DMS 273 (cell line): Measurements from ENCODE around the gene APOBEC3G.

Experiments
- DNase-seq: peaks from one replicate; lab custom pipeline; 2025; ENCODE audit not compliant: unreplicated experiment; lab: John Stamatoyannopoulos, UW

APOBEC3G gene

GRCh38 chr22:39090426-39091064, 13.5 kb downstream of the APOBEC3G start:
- DNase-seq, result no peak

GRCh38 chr22:39091126-39092081, 14.3 kb downstream of the APOBEC3G start:
- no peak for DNase-seq

DNA sequence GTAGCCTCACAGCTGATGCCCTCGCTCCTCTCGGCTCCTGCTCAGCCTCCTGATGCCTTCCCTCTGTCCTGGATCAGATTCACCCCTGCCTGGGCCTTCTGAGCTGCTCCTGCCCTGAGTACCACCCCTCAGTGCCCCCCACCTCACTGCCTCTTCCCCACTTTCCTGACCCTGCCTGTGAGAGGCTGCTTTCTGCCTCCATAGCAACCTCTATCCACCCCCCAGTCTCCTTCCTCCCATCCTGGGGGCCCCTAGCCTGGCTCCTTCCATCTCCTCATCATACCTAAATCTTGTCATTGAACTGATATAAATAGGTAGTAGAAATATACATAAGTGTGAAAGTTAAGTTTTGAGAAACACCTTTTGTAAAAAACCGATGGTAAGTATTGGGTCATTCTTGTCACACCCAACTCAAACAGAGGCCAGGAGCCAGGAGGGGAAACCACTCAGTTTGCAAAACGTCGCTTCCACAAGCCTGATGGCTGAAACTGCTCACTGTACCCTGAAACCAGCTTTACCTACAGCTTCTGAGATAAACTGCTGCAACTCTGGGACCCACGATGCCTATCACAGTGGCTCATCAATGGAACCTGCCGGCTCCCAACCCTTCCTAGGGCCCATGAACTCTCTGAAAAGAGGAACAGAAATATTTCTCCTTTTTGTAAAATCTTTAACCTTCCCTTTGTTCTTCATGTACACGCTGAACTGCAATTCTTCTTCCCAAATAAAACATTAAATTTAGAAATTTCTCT, 15.2 kb downstream of the APOBEC3G start:
- DNase-seq, result no peak

- DNase-seq, result no peak
Observed at GRCh38 chr22:39094717-39095389, 17.8 kb downstream of the APOBEC3G start.

DNA sequence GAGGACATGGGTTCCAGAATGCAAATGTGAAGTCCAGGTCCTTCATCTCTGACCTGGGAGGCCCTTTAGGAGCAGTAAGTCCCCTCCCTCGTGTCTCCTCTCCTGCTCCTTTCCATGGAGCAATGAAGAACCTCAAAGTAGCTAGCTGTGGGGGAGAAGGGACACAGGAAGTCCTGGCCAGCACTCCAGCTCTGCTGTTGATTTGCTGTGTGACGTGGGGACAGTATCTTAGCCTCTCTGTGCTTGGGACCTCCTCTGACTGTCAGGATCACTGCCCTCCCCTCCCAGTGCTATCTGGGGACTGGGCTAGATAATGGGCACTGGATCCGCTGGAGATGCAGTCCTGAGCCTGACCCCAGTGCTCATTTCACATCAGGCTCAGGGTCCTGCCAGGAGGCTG, 18.9 kb downstream of the APOBEC3G start:
- no peak for DNase-seq

GRCh38 chr22:39097098-39098020, 20.3 kb downstream of the APOBEC3G start, which contains the start of gene APOBEC3H:
TSS of gene APOBEC3H (plus strand) at chr22:39097244. CDS start at chr22:39100279, 3,035 bp downstream.
- DNase-seq, result peak; percentile 11

GRCh38 chr22:39098026-39098425, 21.0 kb downstream of the APOBEC3G start:
- DNase-seq, result no peak

DNA sequence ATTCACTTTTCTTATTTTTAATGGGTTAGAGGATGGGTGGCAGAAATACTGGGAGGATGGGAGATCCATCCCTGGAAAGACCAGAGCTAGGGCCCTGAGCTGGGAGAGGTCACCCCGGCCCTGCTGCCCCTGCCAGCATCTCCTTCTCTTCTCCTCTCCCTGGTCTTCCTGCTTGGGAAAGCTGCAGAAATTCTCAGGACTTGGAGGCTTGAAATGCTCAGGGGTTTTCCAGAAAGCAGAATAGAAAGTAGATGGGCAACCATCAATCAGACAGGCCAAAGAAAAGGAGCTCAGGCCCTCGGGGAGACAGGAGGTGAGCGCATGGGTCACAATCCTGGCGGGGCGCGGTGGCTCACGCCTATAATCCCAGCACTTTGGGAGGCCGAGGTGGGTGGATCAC, 21.5 kb downstream of the APOBEC3G start:
- no peak for DNase-seq

DNA sequence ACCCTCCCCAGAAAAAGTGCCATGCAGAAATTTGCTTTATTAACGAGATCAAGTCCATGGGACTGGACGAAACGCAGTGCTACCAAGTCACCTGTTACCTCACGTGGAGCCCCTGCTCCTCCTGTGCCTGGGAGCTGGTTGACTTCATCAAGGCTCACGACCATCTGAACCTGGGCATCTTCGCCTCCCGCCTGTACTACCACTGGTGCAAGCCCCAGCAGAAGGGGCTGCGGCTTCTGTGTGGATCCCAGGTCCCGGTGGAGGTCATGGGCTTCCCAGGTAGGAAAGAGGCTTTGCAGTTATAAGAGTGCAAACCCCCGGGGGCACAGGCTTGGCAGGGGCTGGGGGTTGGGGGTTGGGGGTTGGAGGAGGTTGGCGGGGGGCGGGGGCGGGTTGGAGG, 24.2 kb downstream of the APOBEC3G start:
- DNase-seq, result no peak

- no peak for DNase-seq
Observed at GRCh38 chr22:39103431-39103830, 26.4 kb downstream of the APOBEC3G start.

- DNase-seq, result no peak
Observed at GRCh38 chr22:39106326-39106725, 29.3 kb downstream of the APOBEC3G start.

DNA sequence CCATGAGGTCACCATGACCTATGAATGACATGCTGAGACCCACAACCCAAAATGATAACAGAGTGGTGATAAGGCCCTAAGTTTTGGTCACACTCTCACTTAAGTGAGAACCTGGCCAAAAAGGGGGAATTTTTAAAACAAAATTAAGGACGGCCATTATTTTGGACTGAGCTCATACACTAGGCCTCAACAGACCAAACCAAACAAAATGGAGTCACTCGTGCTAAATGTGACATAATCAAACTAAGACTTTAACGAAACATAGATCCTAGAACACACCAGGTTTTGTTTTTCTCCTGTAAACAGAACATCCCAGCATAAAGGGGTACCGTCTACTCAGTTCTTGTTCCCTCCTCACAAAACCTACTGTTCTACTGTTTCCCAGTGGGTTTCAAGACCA, 31.4 kb downstream of the APOBEC3G start:
- no peak for DNase-seq

DNA sequence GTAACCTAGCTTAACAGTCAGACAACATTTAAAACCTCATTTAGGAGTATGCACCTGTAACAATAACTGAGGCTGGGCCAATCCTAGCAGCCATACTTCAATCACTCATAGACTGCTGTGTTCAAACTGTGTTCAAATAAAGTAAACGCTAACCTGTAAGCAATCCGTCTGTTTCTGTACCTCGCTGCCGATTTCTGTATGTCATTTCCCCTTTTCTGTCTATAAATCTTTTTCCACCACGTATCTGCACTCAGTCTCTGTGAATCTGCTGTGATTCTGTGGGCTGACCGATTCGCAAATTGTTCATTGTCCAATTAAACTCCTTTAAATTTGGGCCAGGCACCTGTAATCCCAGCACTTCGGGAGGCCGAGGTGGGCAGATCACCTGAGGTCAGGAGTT, 32.3 kb downstream of the APOBEC3G start:
- no peak for DNase-seq

GRCh38 chr22:39110631-39111561, 33.8 kb downstream of the APOBEC3G start:
- no peak for DNase-seq

DNA sequence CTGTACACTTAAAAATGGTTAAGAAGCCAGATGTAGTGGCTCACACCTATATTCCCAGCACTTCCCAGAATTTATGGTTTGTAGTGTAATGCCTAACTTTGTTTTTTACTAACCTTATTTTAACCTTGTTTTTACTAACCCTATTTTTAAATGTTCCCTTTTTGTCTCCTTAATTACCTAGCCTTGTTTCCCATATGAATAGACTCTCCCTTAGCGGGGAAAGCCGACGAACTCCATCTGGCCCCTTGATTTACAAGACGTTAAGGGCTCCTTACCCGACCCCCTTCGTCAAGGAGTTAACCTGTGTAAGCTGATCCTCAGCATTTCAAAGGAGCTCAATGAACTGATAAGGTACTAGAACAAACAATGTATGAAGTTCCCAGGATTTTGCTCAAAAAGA, 37.0 kb downstream of the APOBEC3G start:
- peak; percentile 12 for DNase-seq

GRCh38 chr22:39115570-39115969, 38.5 kb downstream of the APOBEC3G start:
- DNase-seq, result no peak

GRCh38 chr22:39115977-39116621, 39.0 kb downstream of the APOBEC3G start:
- DNase-seq, result no peak

DNA sequence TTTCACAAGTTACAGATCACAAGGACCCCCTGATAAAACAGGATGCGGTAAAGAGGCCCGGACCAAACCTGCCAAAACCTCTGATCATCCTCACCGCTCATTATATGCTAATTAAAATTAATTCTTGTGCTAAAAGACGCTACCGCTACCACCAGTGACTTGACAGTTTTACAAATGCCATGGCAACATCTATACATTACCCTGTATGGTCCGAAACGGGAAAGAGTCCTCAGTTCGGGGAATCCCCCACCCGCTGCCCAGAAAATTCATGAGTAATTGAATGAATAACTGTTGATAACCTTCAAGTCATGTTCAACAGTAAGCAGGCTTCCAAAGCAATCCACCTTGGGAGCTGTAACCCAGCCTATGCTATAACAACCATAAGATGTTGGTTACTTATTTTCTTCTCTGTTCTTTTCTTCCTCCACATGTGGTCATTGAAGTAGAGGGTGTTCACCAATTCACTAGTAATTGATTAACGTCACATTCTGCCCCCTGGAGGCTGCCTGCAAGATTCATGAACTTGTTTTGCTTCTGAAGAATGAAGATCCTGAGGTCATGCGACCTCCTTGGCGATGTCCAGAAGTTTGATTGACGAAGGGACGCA, 40.6 kb downstream of the APOBEC3G start:
- peak; percentile 34 for DNase-seq
